Inflammatory macrophage treated with lipopolysaccharide for 4 hours (primary cell): ENCODE measurements around the gene UNC13D.
"Not testable (repeated sequence)": the region's sequence is repeated elsewhere in the genome, so short reads cannot be mapped to it uniquely, and the experiment has no call there.

Source experiments
- DNase-seq: peaks from one replicate; pipeline ENCODE4 v3.0.0-alpha.2; 2020

Gene UNC13D

GRCh38 chr17:75874323-75875181 is 30.3 kb upstream of the UNC13D start:
- no peak for DNase-seq

GRCh38 chr17:75873587-75874322 is 29.6 kb upstream of the UNC13D start:
- no peak for DNase-seq

GRCh38 chr17:75872434-75873351 is 28.5 kb upstream of the UNC13D start:
- no peak for DNase-seq

GRCh38 chr17:75870228-75870627 is 26.0 kb upstream of the UNC13D start:
- DNase-seq = not testable (repeated sequence)

- DNase-seq = no peak
Measured at GRCh38 chr17:75869282-75870141, 25.3 kb upstream of the UNC13D start.

GRCh38 chr17:75868730-75869281 is 24.6 kb upstream of the UNC13D start:
- DNase-seq = not testable (repeated sequence)

- not testable (repeated sequence) for DNase-seq
Measured at GRCh38 chr17:75865404-75866188, 21.4 kb upstream of the UNC13D start.

GRCh38 chr17:75864887-75865286 is 20.7 kb upstream of the UNC13D start:
- DNase-seq = not testable (repeated sequence)

GRCh38 chr17:75864448-75864871 is 20.3 kb upstream of the UNC13D start:
- peak; percentile 38 for DNase-seq

GRCh38 chr17:75861927-75862317 is 17.7 kb upstream of the UNC13D start:
- DNase-seq = no peak

GRCh38 chr17:75859358-75859757 is 15.2 kb upstream of the UNC13D start:
- not testable (repeated sequence) for DNase-seq

- DNase-seq = no peak
Measured at GRCh38 chr17:75856062-75856756, 12.0 kb upstream of the UNC13D start.

- peak; percentile 100 for DNase-seq
Measured at GRCh38 chr17:75855310-75856061, 11.3 kb upstream of the UNC13D start, which contains the start of gene WBP2. TSS of gene WBP2 (minus strand) at chr17:75855335. CDS start at chr17:75855297, 38 bp downstream.

- no peak for DNase-seq
Measured at GRCh38 chr17:75854881-75855309, 10.7 kb upstream of the UNC13D start.

GRCh38 chr17:75854101-75854748 is 10.0 kb upstream of the UNC13D start:
- peak; percentile 70 for DNase-seq

GRCh38 chr17:75853433-75853832 is 9.2 kb upstream of the UNC13D start:
- DNase-seq = peak; percentile 31

GRCh38 chr17:75851693-75851991 is 7.4 kb upstream of the UNC13D start:
- DNase-seq = not testable (repeated sequence)

GRCh38 chr17:75850928-75851692 is 6.9 kb upstream of the UNC13D start:
- no peak for DNase-seq
